IPS-18c (cell line): ENCODE results near the gene SLC1A6.
"Not testable (repeated sequence)": the region's sequence is repeated elsewhere in the genome, so short reads cannot be mapped to it uniquely, and the experiment has no call there.

ENCODE experiments used
- H3K4me3 ChIP-seq: 2 replicates; pipeline ENCODE4 v1.7.0; 2013; ENCODE audit warnings: low read depth, mild to moderate bottlenecking, low read length, moderate library complexity; ENCODE audit not compliant: insufficient read depth
- H3K9me3 ChIP-seq: one replicate; pipeline ENCODE4 v1.6.1; 2013; ENCODE audit warnings: mild to moderate bottlenecking, low read length, moderate library complexity; ENCODE audit not compliant: control insufficient read depth, insufficient read depth

The SLC1A6 gene

DNA sequence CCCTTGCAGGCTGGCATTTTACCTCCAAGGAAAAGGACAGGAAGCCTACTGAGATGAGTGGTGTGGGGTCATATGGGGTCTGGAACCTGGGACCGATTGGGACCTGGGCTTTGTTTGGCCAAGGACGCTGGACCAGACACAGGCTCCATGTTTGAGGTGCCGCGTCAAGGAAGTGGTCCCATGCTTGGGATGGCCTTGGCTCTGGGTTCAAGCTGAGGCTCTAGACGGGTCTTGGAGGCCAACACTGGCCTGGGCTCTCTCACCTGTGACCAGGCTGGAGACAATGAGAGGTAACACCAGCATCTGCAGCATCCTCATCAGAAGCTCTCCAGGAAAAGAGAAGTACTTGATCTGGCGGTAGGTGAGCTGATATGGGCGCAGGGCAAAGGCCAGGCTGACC, 8.2 kb downstream of the SLC1A6 start:
- no peaks in the 10 kb centered on the region for H3K9me3 ChIP-seq
- H3K4me3 ChIP-seq = no peak overlapping the region

DNA sequence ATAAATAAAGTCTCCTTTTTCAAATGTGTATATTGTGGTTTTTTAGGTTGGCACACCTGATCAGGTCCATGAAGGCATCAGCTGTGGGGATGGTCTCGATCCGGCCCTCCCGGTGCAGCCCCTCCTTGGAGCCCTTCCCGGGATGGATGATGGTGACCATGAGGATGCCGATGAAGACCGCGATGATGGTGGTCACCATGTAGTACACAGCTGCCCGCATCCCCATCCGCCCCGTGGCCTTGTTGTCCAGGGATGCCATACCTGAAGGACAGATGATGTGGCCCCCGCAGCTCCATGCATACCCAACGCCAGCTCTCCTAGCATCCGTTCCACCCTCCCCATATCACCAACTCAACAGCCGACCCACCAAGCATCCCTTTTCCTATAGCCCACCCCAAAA, 11.4 kb downstream of the SLC1A6 start:
- H3K9me3 ChIP-seq = no peaks in the 10 kb centered on the region
- H3K4me3 ChIP-seq = no peak overlapping the region

DNA sequence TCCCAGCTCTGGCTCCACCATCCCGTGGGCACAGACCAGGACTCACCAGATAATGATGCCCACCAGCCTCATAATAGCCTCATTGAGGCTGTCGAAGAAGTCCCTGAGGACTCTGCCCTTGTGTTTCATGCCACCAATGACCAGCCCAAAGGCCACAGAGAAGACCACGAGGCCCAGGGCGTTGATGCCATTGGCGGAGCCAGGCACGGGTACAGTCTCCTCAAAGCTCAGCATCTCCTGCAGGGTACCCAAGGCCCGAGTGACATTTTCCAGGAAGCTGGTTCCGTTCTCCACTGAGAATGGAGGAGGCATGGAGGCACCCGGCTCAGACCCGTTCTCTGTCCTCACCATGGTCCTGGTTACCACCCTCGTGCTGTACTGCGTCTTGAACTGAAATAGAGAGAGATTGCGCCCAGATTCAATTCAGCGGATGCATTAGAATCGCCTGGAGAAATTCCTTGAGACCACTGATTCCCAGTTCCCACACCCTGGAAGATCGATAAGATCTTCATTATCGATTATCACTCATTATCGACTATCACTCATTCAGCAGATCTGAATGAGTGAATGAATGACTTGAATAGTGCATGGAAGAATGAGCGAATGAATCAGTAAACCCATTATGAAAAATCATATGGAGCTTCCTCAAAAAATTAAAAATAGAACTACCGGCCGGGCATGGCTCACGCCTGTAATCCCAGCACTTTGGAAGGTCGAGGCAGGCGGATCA, 17.5 kb downstream of the SLC1A6 start:
- H3K9me3 ChIP-seq = no peaks in the 10 kb centered on the region
- no peak overlapping the region for H3K4me3 ChIP-seq

DNA sequence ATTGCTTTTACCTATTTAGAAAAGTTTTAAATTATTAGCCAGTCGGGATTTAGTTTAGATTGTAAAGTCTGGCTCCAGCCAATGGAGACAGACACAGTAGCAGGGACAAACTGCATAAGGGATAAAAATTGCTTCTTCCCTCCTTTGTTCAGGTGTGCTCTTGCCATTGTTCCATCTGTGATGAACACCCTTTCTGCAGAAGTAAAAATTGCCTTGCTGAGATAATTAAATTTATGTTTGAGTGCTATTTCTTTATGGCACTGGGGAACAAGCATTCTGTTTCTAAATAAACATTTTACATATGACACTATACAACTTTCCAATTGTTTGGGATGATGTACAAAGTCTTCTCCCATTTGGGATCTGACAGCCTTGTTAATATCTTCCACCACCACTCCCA, 20.4 kb downstream of the SLC1A6 start:
- no peaks in the 10 kb centered on the region for H3K9me3 ChIP-seq
- no peak overlapping the region for H3K4me3 ChIP-seq

DNA sequence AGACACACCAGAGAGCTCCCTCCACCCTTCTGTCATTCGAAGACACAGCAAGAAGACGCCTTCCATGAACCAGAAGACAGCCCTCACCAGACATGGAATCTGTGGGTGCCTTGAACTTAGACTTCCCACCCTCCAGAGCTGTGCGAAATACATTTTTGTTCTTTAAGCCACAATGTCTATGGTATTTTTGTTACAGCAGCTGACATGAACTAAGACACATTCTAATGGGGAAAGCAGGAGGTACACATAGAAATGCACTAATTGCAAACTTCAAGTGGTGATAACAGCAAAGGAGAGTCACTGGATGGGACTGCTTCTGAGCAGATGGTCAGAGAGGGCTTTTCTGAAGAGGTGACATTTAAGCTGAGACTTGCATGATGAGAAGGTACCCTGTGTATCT, 22.2 kb downstream of the SLC1A6 start:
- Histone ChIP-seq H3K9me3 (peaks cover 2% of the 10 kb centered on the region), H3K4me3 (no peak overlapping the region)

DNA sequence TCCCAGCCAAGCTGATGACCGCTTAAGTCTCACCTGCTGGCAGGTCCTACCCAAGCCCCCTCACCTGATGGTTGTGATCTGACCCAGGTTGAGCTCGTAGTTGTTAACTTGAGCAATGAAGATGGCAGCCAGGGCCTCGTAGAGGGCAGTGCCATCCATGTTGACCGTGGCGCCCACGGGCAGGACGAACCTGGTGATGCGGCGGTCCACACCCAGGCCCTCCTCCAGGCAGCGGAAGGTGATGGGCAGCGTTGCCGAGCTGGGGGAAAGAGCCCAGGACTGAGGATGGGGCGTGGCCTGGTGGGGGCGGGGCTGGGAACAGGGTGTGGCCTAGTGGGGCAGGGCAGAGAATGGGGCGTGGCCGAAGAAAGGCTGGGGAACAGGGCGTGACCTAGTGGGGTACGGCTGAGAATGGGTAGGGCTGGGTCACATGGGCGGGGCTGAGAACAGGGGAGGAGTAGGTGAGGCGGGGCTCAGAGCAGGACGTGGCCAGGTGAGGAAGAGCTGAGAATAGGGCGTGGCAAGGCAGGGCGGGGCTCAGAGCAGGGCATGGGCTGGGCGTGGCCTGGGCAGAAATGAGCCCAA, 25.5 kb downstream of the SLC1A6 start:
- Histone ChIP-seq H3K4me3 (no peak overlapping the region), H3K9me3 (peaks cover 2% of the 10 kb centered on the region)

DNA sequence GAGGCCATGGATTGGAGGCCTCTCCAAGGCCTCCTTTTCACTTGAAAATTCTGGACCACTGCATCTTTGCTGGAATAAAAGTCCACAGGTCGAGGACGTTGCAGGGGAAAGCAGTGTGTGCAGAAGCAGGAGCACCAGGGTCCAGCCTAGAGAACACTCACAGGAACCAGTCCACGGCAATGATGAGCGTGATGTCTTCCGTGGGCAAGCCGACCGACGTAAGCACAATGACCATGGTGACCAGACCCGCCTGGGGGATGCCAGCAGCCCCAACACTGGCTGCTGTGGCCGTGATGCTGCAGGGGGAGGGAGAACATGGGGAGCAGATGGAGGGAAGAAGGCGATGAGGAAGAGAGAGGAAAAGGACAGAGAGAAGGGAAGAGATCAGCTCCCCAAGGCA, 26.9 kb downstream of the SLC1A6 start:
- no peak overlapping the region for H3K4me3 ChIP-seq
- H3K9me3 ChIP-seq = peaks cover 2% of the 10 kb centered on the region

DNA sequence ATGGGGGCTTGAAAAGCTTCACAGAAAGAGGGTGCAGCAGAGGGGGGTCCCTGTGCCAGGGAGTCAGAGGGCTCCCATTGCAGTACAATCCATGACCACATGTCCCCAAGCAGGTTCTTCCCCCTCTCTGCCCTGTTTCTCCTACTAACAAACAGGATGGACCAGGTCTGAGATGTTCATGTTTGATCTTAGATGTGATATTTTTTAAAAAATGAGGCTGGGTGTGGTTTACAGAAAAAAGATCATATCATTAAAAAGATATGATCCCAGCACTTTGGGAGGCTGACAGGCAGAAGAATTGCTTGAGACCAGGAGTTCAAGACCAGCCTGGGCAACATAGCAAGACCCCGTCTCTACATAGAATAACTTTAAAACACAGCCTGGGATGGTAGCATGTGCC, 29.2 kb downstream of the SLC1A6 start:
- H3K9me3 ChIP-seq = peaks cover 2% of the 10 kb centered on the region
- H3K4me3 ChIP-seq = no peak overlapping the region

DNA sequence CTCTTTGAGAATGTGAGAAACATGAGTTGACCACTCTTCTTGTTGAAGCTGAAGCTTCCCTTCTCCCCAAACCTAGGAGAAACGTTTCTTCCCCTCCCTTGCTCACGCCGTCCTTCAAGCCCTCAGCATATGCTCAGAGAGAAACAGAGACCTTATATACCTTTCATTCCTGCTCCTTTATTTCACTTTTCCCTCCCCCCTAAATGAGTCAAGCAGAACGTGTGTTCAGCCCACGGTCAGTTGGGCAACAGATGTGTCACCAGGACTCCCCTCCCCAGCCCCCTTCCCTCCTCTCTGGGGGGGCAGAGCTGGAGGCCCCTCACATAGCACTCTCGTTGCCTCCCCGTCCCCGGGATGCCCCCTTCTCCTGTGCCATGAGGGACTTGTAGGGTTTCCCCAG, 29.8 kb downstream of the SLC1A6 start:
- no peak overlapping the region for H3K4me3 ChIP-seq
- peaks cover 2% of the 10 kb centered on the region for H3K9me3 ChIP-seq

DNA sequence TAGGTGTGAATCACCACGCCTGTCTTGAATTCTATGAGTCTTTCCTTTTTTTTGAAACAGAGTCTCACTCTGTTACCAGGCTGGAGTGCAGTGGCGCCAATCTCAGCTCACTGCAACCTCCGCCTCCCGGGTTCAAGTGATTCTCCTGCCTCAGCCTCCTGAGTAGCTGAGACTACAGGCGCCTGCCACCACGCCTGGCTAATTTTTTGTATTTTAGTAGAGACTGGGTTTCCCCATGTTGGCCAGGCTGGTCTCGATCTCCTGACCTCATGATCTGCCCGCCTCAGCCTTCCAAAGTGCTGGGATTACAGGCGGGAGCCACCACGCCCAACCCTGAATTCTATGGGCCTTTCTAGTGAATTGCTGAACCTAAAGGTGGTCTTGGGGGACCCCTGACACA, 30.3 kb downstream of the SLC1A6 start:
- not testable (repeated sequence) for H3K4me3 ChIP-seq, H3K9me3 ChIP-seq

DNA sequence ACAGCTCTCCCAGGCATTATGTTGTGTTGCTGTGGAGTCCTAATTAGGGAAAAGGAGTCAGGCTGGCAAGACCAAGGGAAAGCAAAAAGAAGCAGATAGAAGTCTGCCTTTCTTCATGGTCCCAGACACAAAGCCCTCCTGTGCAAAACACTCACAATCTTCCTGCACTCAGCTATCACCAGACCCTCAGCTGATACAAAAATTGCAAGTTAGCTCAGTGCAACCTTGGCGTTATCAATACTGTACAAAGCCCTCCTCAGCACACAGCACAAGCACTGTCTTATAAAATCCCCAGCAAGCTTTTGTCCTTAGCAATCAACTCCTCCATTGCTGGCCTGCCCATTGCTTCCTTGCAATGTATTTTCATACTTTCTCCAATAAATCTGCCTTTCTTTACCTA, 35.2 kb downstream of the SLC1A6 start:
- Histone ChIP-seq H3K4me3 (no peak overlapping the region), H3K9me3 (no peaks in the 10 kb centered on the region)

DNA sequence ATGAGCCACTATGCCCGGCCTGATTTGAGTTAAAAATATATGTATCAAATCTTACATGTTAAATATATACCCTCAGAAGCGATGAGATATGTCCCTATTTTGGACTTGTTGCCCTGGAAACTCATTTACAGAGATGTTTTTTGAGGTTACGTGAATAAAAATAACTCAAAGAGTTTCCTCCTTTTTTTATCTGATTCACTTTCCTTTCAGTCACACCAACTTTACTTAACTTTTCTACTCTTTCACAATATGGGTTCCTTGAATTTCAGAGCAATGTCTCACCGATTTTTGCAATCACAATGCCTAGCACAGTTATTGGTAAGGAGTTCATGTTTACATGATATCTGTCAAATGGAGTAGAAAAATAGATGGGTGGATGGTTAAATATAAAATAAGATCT, 36.1 kb downstream of the SLC1A6 start:
- Histone ChIP-seq H3K4me3 (no peak overlapping the region), H3K9me3 (no peaks in the 10 kb centered on the region)

DNA sequence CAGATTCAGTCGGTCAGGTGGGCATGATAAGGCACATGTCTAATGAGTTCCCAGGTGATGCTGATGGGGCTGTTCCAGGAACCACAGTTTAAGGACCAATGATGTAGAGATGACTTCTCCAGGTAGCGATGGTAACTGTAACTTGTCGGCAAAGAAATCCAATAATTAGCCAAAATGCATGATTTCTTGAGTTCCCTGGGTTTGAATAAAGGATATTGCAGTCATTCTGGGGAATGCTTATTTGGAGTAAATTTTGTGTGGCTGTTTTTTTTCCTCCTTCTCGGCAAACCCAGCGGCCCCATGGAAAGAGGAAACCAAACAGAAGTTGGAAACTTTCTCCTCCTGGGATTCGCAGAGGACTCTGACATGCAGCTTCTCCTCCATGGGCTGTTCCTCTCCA, 38.5 kb downstream of the SLC1A6 start, which contains the start of gene OR7C2:
OR7C2 (plus strand) TSS at position 301 of the 400 bp plus-strand sequence; CDS start at position 301, 0 bp downstream.
- H3K4me3 ChIP-seq = no peak within 1 kb of the TSS
- H3K9me3 ChIP-seq = no peaks in the 10 kb centered on the region

DNA sequence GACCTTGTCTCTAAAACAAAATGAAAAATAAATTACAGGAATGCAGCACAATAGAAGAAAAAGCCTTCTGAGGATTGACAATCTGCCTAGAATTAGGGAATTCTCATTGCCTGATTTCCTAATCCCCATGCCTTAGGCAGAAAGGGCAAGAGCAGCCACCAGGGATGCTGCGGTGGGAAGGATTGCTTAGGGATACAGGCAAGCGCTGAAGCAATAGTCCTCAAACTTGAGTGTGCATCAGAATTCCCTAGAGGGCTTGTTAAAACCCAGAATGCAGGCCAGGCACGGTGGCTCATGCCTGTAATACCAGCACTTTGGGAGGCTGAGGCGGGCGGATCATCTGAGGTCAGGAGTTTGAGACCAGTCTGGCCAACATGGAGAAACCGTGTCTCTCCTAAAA, 39.4 kb downstream of the SLC1A6 start:
- Histone ChIP-seq H3K9me3 (no peaks in the 10 kb centered on the region), H3K4me3 (no peak overlapping the region)

DNA sequence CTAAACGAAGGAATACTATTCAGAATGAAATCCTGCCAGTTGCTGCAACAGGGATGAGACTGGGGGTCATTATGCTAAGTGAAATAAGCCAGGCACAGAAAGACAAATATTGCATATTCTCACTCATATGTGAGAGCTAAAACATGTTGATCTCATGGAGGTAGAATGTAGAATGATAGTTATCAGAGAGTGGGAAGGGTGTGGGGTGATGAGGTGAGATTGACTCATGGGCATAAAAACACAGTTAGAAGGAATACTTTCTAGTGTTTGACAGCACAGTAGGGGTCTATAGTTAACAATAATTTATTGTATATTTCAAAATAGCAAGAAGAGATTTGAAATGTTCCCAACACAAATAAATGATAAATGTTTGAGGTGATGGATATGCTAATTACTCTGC, 46.2 kb downstream of the SLC1A6 start:
- Histone ChIP-seq H3K9me3 (no peaks in the 10 kb centered on the region), H3K4me3 (no peak overlapping the region)

DNA sequence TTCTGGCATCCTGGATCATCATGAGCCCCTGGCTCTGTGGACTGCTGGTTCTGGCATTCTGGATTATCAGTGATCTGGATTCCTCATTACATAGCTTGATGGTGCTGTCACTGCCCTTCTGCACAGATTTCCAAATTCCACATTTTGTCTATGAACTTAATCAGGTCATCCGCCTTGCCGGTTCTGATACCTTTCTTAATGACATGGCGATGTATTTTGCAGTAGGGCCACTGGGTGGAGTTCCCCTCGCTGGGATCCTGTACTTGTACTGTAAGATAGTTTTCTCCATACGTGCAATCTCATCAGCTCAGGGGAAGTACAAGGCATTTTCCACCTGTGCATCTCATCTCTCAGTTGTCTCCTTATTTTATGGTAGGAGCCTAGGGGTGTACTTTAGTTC, 62.8 kb downstream of the SLC1A6 start:
- H3K4me3 ChIP-seq = no peak overlapping the region
- H3K9me3 ChIP-seq = no peaks in the 10 kb centered on the region

DNA sequence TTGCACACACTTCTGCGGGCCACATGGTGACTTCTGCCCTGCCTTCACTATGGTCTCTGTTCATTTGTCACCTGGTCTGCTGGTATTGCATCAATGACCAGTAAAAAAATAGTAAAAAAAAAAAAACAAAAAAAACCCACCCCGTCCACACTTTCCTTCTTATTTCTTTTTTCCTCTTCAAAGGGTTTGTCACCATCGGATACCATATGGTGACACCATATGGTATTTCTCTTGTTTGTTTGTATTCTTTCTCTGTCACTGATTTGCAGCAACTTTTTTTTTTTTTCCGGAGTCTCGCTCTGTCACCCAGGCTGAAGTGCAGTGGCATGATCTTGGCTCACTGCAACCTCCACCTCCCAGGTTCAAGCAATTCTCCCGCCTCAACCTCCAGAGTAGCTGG, 64.5 kb downstream of the SLC1A6 start:
- Histone ChIP-seq H3K9me3 (no peaks in the 10 kb centered on the region), H3K4me3 (no peak overlapping the region)

DNA sequence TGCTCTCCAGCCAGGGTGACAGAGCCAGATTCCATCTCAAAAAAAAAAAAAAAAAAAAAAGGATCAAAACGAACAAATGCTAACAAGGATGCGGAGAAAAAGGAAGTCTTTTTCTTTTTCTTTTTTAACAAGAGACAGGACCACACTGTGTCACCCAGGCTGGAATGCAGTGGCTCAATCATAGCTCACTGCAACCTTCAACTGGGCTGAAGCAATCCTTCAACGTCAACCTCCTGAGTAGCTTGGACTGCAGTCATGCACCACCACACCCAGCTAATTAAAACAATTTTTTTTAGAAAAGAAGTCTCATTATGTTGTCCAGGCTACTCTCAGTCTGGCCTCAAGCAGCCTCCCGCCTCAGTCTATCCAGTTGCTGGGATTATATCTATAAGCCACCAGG, 73.0 kb downstream of the SLC1A6 start:
- Histone ChIP-seq H3K9me3 (no peaks in the 10 kb centered on the region), H3K4me3 (no peak overlapping the region)
